GM18951 (cell line): ENCODE results near the gene IL20.

Experiments used
- POLR2A ChIP-seq: IDR thresholded peaks from 4 replicates; pipeline ENCODE4 v1.6.1; 2011; ENCODE audit warnings: mild to moderate bottlenecking; ENCODE audit not compliant: insufficient read length, insufficient read depth; ENCODE audit errors: extremely low read depth
- in situ Hi-C: fragments of 300-500 bp; cut with MboI; formaldehyde crosslinking; loops from one replicate; pipeline ENCODE4 v1.12.0; 2022; ENCODE audit warnings: low sequenced_read_pairs, mixed read lengths, inconsistent platforms; ENCODE audit not compliant: unreplicated experiment

The IL20 gene

GRCh38 chr1:206864939-206865671 is at the start of gene IL20:
Gene IL20 (plus strand): TSS chr1:206865623. CDS start chr1:206865853, 230 bp downstream.
- in situ Hi-C loops: no loop called here
- TF ChIP-seq POLR2A: no peak

GRCh38 chr1:206816390-206817287 is 48.8 kb upstream of the IL20 start:
- no peak for TF ChIP-seq POLR2A
- in situ Hi-C loops: no loop called here

- no peak for TF ChIP-seq POLR2A
Observed at GRCh38 chr1:206821493-206821892, 43.9 kb upstream of the IL20 start.

GRCh38 chr1:206823727-206824126 is 41.7 kb upstream of the IL20 start:
- in situ Hi-C loops: no loop called here
- no peak for TF ChIP-seq POLR2A

More at GRCh38 chr1:206821493-206821892, 43.9 kb upstream of the IL20 start:
- in situ Hi-C loops: no loop called here

GRCh38 chr1:206824331-206824730 is 41.1 kb upstream of the IL20 start:
- in situ Hi-C loops: no loop called here
- TF ChIP-seq POLR2A: no peak

- in situ Hi-C loops: no loop called here
- TF ChIP-seq POLR2A: no peak
Observed at GRCh38 chr1:206826394-206826793, 39.0 kb upstream of the IL20 start.

GRCh38 chr1:206828061-206828460 is 37.4 kb upstream of the IL20 start:
- in situ Hi-C loops: no loop called here
- TF ChIP-seq POLR2A: no peak

- in situ Hi-C loops: no loop called here
- TF ChIP-seq POLR2A: no peak
Observed at GRCh38 chr1:206828765-206829164, 36.7 kb upstream of the IL20 start.

GRCh38 chr1:206829282-206829681 is 36.1 kb upstream of the IL20 start:
- in situ Hi-C loops: no loop called here
- no peak for TF ChIP-seq POLR2A

GRCh38 chr1:206829875-206830274 is 35.5 kb upstream of the IL20 start:
- TF ChIP-seq POLR2A: no peak
- in situ Hi-C loops: no loop called here

GRCh38 chr1:206831650-206832049 is 33.8 kb upstream of the IL20 start:
- TF ChIP-seq POLR2A: no peak
- in situ Hi-C loops: no loop called here

GRCh38 chr1:206832352-206832880 is 33.0 kb upstream of the IL20 start:
- in situ Hi-C loops: no loop called here
- TF ChIP-seq POLR2A: no peak

GRCh38 chr1:206833106-206833680 is 32.2 kb upstream of the IL20 start:
- no peak for TF ChIP-seq POLR2A
- in situ Hi-C loops: no loop called here
